Activated T-cell treated with anti-CD3 and anti-CD28 coated beads, Interleukin-2, amount 50 U/mL, for 48 hours (primary cell): ENCODE data around the gene COL10A1.
"Not testable (repeated sequence)": the region's sequence is repeated elsewhere in the genome, so short reads cannot be mapped to it uniquely, and the experiment has no call there.

Experiments
- DNase-seq, 2 experiments: peaks; one replicate each; pipeline ENCODE4 v3.0.0-alpha.2; 2020

The COL10A1 gene

DNA sequence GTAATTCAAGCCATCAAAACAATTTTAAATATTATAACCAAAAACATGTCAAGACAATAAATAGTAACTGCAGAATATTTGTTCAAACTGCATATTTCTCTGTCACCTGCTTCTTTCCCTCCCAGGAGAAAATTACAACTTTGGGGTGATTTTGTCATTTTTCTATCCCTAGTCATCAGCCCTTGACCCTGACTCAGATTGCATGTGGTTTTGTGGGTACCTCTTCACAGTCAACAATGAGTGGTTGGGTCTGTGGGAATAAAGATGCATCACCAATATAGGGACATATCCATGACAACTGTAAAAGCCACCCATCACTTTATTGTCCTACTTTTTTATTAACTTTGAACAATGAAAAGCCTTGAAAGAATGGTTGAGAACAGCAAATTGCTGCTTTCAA, 7.3 kb downstream of the COL10A1 start:
- DNase-seq, result no peak

DNA sequence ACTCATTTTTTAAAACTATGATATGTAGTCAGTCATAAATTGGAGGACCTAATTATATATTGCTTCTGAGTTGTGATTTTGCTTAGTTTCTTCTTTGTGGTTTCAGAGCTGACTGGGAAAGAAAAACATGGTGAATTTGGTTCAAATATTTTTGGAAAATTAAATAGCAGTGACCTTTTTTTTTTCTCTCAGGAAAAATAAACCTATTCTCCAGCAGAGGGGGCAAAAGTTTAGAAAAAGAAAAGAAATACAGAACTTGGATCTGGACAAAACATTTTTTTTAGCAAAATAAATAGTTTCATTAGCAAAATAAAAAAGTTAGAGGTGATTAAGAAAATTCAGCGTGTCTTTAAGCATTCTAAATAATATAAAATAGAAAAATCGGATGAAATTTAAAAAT, 10.2 kb downstream of the COL10A1 start:
- no peak for DNase-seq

- no peak for DNase-seq
These were observed 12.5 kb downstream of the COL10A1 start for GRCh38 chr6:116113386-116113785.

DNA sequence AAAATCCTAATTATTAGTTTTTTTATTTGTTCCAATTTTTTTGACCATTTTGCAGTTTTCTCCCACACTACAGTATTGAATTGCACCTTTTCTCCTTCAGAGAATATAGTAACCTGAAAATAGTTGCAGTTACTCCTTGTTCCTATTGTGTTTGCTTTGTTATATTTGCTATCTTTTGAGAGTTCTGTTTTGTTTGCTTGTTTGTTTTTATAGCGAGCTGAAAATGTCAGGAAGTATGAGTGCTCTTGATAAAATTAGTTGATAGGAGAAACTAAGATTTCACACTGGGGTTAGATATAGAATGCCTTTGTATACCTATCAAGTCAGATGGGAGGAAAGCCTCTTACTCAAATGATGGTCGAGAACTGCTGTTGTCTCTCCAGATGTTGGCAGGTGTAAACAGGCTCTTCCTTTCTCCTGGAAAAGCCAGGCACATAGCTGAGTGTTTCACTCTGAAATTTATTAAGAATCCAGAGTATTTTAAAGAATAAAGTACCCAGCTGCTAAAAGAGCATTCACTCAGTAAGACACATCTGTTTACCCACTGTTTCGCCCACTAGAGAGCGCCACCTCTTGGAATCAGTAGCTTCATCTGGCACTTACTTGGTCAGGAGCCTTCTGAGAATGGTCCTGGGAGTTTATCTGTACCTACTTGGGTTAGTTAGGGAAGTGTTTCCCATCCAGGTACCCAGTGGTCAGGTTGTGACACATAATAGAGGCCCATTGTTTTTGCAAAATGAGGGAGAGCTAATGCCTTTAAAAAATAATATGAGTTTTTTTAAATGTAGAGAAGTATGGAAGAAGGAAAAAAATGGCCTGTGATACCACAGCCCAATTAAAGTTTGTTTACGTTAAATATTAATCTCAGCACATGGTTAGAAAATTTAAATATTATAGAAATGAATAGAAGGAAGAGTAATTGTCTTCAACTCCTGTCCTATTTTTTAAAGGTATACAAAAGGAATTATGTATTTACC, 14.1 kb downstream of the COL10A1 start:
- peak; percentile 49 to 53 for DNase-seq

DNA sequence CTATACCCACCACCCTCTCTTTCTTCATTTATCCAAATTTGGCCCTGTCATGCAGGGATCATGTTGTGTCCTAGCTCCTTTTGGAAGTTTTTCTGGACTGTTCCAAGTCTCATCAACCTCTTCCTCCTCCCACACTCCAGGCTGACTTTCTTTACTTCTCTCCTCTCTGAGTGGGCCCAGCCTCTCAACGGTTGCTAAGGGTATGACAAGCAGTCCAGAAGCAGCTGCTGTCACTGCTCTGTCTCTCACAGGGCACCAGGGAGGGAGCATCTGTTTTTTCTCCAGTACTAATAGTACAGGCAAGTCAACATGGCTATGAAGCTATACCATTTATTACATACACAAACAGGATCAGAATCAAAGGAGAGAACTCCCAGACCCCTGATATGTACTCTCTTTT, 17.1 kb downstream of the COL10A1 start:
- no peak for DNase-seq

GRCh38 chr6:116106146-116106545, 19.8 kb downstream of the COL10A1 start:
- no peak for DNase-seq

DNA sequence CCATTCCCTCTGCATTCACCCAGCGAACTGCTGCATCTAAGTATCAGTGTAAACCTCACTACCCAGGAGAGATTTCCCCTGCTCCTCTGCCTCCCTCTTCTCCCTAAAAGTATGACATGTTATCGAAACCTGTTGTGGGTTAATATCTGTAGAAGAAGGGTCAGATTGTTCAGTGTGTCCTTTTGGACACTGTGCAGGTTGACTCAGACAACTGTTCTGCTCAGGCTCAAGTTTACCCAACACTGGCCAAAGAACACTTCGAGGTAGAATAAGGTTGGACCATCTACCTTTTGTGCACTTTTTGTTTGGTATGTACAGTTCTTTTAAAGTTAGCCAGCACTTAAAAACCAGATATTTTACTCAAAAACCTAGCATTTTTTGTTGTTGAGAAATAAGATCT, 20.7 kb downstream of the COL10A1 start:
- no peak for DNase-seq

GRCh38 chr6:116104636-116105035, 21.3 kb downstream of the COL10A1 start:
- DNase-seq, result no peak

- DNase-seq, result no peak
These were observed 23.1 kb downstream of the COL10A1 start for GRCh38 chr6:116102873-116103272.

DNA sequence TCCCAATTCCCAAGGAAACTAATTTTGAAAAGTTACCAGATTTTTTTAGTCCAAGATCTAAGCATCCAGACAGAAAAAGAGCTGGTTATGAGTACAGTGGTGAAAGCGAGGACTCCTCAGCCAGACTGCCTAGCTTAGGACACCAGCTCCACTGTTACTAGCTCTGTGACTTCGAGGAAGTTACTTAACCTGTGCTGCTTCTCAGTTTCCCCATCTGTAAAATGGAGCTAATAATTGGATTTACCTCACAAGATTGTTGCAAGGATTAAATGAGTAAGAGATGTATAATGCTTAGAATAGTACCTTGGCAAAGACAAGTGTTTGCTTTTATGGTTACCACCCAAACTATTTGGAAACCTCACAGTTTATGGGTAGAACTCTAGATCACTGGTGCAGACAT, 24.1 kb downstream of the COL10A1 start:
- no peak for DNase-seq

DNA sequence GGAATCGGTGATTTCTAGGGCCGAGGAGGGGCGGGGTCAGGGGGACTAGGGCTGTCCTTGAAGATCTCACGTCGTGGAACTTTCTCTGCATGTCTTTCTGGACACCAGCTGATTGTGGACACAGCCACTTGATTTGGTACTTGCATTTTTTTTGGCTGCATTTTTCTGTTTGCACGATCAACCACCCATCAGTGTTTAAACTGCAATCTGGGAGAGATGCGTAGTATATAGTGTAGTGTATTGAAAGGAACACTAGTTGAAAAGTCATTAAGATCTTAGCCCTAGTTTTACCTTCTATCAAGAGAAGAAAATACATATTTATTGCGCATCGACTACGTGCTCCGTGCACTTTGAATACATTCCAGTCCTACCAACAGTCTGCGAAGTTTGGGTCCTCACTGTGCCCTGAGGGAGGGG, 24.6 kb downstream of the COL10A1 start:
- no peak for DNase-seq

GRCh38 chr6:116100419-116101301, 25.3 kb downstream of the COL10A1 start, which contains the start of gene NT5DC1:
NT5DC1 (plus strand) TSS chr6:116100853; CDS start chr6:116100931, 78 bp downstream.
- DNase-seq, result peak; percentile 89 to 92

- DNase-seq, result no peak
These were observed 26.9 kb downstream of the COL10A1 start for GRCh38 chr6:116099036-116099435.

- DNase-seq, result no peak
These were observed 28.7 kb downstream of the COL10A1 start for GRCh38 chr6:116096979-116097816.

- not testable (repeated sequence) for DNase-seq
These were observed 29.7 kb downstream of the COL10A1 start for GRCh38 chr6:116096048-116096759.

- DNase-seq, result no peak
These were observed 31.9 kb downstream of the COL10A1 start for GRCh38 chr6:116094041-116094440.

- DNase-seq, result no peak
These were observed 35.7 kb downstream of the COL10A1 start for GRCh38 chr6:116090251-116090650.

DNA sequence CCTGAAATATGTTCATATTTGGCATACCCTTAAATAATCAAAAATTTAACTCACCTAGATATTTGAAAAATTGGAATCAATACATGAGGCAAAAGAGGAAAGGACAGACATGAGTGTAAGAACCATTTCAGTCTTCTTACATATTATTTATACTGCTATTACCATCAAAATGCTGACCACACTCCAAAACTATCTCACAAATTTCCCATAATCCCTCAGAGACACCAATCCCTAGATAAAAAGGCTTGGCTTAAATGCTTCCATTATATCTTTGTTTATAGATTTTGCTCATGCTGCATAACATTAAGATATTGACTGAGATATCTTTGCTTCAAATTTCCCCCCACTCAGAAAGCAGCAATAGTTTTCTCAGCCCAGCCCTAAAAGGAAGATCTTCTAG, 37.0 kb downstream of the COL10A1 start:
- DNase-seq, result no peak

- no peak for DNase-seq
These were observed 38.4 kb downstream of the COL10A1 start for GRCh38 chr6:116087437-116088027.

DNA sequence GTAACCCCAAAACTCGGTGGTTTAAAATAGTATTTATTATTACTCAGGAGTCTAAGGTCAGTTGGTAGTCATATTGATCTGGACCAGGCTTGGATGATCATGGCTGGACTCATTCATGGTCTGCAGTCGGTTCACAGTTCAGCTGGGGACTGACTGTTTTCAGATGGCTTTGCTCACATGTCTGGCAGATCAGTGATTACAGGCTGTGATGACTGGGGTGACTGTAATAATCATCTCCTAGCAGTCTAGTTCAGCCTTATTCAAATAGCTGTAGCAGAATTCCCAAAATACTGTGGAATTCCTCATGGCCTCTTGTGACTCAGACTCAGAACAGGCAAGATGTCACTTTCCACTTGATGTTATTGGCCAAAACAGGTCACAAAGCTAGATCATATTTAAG, 41.6 kb downstream of the COL10A1 start:
- no peak for DNase-seq

GRCh38 chr6:116083052-116083451, 42.9 kb downstream of the COL10A1 start:
- DNase-seq, result no peak
